ENCODE data around the gene PITX3.

DNA sequence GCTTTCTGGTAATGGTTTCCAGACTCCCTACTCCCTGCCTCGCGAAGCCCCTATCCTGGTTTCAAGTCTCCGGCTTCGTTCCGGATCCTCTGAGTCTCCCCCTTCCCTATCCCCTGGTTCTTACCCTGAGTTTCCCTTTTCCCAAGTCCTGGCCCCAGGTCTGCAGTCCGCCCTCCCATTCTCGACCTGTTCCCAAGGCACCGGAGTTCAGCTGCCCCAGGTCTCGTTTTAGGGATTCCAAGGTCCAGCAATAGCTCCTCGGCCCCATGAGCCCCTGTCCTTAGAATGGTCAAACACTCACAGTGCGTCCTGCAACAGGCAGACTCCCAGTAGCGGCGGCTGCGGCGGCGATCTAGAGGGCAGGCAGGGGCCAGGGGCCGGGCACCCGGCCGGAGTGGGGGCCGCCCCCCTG, 274 bp downstream of the PITX3 start:
- TF ChIP-seq, protein P1, sequence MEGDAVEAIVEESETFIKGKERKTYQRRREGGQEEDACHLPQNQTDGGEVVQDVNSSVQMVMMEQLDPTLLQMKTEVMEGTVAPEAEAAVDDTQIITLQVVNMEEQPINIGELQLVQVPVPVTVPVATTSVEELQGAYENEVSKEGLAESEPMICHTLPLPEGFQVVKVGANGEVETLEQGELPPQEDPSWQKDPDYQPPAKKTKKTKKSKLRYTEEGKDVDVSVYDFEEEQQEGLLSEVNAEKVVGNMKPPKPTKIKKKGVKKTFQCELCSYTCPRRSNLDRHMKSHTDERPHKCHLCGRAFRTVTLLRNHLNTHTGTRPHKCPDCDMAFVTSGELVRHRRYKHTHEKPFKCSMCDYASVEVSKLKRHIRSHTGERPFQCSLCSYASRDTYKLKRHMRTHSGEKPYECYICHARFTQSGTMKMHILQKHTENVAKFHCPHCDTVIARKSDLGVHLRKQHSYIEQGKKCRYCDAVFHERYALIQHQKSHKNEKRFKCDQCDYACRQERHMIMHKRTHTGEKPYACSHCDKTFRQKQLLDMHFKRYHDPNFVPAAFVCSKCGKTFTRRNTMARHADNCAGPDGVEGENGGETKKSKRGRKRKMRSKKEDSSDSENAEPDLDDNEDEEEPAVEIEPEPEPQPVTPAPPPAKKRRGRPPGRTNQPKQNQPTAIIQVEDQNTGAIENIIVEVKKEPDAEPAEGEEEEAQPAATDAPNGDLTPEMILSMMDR (IDR thresholded peaks at IDR 0.05), result no peak
- TF ChIP-seq POLR2A (IDR thresholded peaks at IDR 0.05), result no peak

Measured in Peyer's patch (tissue), 4 donors.